Measurements from ENCODE around the gene MYEF2. TPM values are rescaled to one million over a fixed set of nuclear protein-coding genes. Genes with fewer than 3 reads are reported as not detected.
A peak's percentile ranks its signal among the peaks of the same experiment; 100 is the strongest.

MYEF2 gene
- total and polyA plus RNA-seq, 8 donors = 6.0 to 193 (median 22.5) TPM

GRCh38 chr15:48145923-48146322, 32.2 kb downstream of the MYEF2 start:
- no peak for DNase-seq
- Histone ChIP-seq H3K36me3 (peaks cover 0 to 6% (median 0%) of the 10 kb centered on the region in 4 donors), H3K27ac (no peak overlapping the region), H3K27me3 (no peaks in the 10 kb centered on the region), H3K4me1 (peaks cover 0 to 31% (median 3%) of the 10 kb centered on the region in 4 donors), H3K9me3 (no peaks in the 10 kb centered on the region), H3K4me3 (no peak overlapping the region)
- TF ChIP-seq POLR2A (IDR thresholded peaks at IDR 0.05) (no peak), EP300 (IDR thresholded peaks at IDR 0.05) (no peak), POLR2AphosphoS5 (IDR thresholded peaks at IDR 0.05) (no peak), CTCF (IDR thresholded peaks at IDR 0.05) (no peak)
- intact Hi-C loops (cut with DNase I; ENCODE audit: low total_unique reads) = no loop called here

DNA sequence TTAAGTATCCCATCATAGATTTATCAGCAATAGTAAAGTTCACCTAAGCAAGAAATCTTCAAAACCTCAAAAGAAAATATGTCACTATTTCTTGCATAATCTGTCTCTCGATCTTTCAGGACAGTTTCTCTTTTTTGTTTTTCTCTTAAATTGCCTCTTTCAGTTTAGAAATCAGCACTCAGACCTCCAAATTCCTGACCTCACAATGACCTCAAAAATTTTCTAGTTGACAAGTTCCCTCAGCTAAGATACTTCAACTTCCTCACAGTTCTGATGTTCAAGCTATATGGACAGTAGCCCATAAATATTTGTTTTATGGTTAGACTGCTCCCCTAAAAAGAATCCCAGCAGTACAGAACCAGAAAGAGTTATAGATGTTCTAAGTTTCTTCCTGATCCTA, 33.2 kb downstream of the MYEF2 start:
- Histone ChIP-seq H3K4me1 (peaks cover 0 to 31% (median 3%) of the 10 kb centered on the region in 4 donors), H3K4me3 (no peak overlapping the region), H3K27ac (peak overlapping the region in 1 of 5 donors; percentile 5), H3K27me3 (no peaks in the 10 kb centered on the region), H3K36me3 (peaks cover 0 to 6% (median 0%) of the 10 kb centered on the region in 4 donors), H3K9me3 (no peaks in the 10 kb centered on the region)
- 40 to 68% (median 62%) methylated on average over 1 of the region's 1 CpG for WGBS, 5 donors
- intact Hi-C loops (cut with DNase I; ENCODE audit: low total_unique reads) = no loop called here
- DNase-seq = peak in 1 of 2 donors; percentile 6
- TF ChIP-seq POLR2AphosphoS5 (IDR thresholded peaks at IDR 0.05) (no peak), CTCF (IDR thresholded peaks at IDR 0.05) (no peak), EP300 (IDR thresholded peaks at IDR 0.05) (no peak), POLR2A (IDR thresholded peaks at IDR 0.05) (no peak)

- Histone ChIP-seq H3K36me3 (peaks cover 0 to 3% (median 0%) of the 10 kb centered on the region in 4 donors), H3K4me3 (no peak overlapping the region), H3K27ac (no peak overlapping the region), H3K9me3 (no peaks in the 10 kb centered on the region), H3K4me1 (peaks cover 0 to 31% (median 3%) of the 10 kb centered on the region in 4 donors), H3K27me3 (no peaks in the 10 kb centered on the region)
- 78 to 96% (median 86%) methylated on average over 1 of the region's 1 CpG for WGBS, 5 donors
- no peak for DNase-seq
- intact Hi-C loops (cut with DNase I; ENCODE audit: low total_unique reads) = no loop called here
- TF ChIP-seq CTCF (IDR thresholded peaks at IDR 0.05) (no peak), POLR2AphosphoS5 (IDR thresholded peaks at IDR 0.05) (no peak), EP300 (IDR thresholded peaks at IDR 0.05) (no peak), POLR2A (IDR thresholded peaks at IDR 0.05) (no peak)
Observed at GRCh38 chr15:48143856-48144255, 34.2 kb downstream of the MYEF2 start.

DNA sequence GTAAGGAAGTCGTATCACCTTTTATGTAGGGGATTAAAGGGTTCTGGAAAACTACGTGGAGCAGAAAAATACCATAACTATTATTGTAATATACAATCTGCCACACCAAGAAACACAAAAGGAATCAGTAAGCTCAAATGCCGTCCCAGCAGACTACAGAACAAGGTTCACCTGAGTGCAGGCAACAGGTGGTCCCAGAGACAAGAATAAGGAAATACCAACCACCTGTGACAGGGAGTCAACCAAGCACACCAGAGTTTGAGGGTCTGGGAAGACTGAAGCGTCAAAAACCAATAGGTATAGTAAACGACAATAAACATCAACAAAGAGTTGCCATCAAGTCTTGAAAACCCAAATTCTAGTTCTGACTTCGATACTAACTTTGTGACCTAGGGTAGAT, 45.2 kb downstream of the MYEF2 start:
- intact Hi-C loops (cut with DNase I; ENCODE audit: low total_unique reads) = no loop called here
- Histone ChIP-seq H3K27ac (no peak overlapping the region), H3K4me1 (no peaks in the 10 kb centered on the region), H3K27me3 (no peaks in the 10 kb centered on the region), H3K4me3 (no peak overlapping the region), H3K36me3 (no peaks in the 10 kb centered on the region), H3K9me3 (no peaks in the 10 kb centered on the region)
- TF ChIP-seq EP300 (IDR thresholded peaks at IDR 0.05) (no peak), POLR2AphosphoS5 (IDR thresholded peaks at IDR 0.05) (no peak), CTCF (IDR thresholded peaks at IDR 0.05) (no peak), POLR2A (IDR thresholded peaks at IDR 0.05) (no peak)
- no peak for DNase-seq
- 83 to 95% (median 92%) methylated on average over 6 of the region's 6 CpGs for WGBS, 5 donors
